Fibroblast of skin of abdomen (primary cell): ENCODE data around the gene RPUSD3.

Source experiments
- DNase-seq: peaks from one replicate; pipeline ENCODE4 v3.0.0-alpha.2; 2013

The RPUSD3 gene

DNA sequence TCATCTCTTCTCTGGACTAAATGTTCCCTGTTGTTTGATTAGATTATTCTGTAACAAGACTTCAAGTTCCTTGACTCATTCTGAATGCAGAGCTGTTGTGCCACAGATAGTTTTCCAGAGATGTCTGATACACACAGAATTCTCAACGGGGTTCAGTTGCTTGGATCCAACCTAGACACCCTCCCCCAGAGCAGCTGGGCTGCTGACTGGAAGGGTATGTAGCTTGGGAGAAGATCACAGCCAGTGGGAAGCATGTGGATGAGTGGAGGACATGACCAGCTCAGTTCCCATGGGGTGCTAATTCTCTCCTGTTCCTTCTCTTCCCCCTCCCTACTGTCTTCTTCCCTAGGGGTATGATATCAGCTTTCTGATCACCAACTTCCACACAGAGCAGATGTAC is 40.3 kb downstream of the RPUSD3 start:
- DNase-seq, result no peak

GRCh38 chr3:9800529-9800928 is 43.3 kb downstream of the RPUSD3 start:
- no peak for DNase-seq

DNA sequence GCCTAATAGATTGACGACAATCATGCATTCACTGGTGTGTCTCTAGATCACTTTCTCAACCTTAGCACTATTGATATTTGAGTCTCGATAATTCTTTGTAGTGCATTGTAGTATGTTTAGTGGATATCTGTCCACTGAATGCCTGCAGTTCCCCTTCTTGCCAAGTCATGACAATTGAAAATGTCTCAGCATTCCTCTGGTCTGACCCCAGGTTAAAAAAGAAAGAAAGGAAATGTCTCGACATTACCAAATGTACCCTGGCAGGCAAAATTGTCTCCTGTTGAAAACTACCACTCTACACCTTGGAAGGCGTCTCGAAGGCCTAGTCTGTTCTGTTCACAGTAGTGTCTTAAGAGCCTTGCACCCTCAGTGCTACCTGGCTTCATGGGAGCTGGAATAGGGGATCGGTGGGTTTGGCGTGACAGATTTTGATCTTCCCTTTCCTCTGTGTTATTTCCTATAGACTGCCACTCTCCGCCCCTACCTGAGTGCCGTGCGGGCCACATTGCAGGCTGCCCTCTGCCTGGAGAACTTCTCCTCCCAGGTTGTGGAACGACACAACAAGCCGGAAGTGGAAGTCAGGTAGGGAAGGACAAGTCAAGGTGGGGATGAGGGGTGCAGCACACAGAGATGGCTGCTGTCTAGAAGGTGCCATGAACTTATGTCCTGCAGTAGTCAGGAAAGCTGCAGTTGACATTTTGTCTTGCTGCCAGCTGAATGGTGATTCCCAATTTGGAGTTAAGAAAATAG is 46.4 kb downstream of the RPUSD3 start:
- no peak for DNase-seq

GRCh38 chr3:9795207-9795606 is 48.6 kb downstream of the RPUSD3 start:
- no peak for DNase-seq

- no peak for DNase-seq
These were observed 49.4 kb downstream of the RPUSD3 start for GRCh38 chr3:9794400-9794799.

- DNase-seq, result peak; percentile 36
These were observed 50.5 kb downstream of the RPUSD3 start for GRCh38 chr3:9793161-9793781.

DNA sequence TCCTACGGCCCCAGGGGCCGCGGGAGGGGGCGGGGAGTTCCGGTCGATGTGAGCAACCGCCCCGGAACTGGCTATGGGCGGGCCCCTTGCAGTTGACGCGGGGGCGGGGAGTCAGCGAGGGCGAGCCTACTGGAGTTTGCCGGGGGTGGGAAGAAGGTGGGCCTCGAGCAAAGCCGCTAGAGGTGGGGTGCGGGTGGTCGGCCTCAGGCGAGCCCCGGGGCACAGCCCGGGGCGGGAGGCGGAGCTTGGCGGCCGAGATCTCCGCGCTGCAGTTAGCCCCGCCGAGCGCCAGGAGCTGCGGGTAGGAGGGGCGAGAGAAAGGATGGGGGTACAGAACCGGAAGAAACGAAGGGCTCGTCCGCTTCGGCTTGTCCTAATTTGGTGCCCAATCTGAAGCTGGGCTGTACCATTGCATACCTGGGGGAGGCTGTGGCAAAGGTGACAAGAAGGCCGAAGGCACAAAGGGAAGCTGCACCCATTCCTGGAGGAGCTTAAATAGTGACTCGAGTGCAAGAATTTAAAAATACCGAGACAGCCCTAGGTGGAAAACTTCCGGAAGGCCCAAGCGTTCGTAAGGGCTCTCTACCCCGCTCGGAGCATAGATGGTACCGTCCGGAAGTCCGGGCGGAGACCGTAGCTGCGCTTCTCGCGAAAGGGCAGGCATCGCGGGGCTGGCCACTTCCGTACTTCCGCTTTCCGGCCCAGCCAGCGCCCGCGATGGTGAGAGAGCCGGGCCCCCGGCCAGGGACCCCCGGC is 51.2 kb downstream of the RPUSD3 start, which contains the start of the genes ARPC4 and TADA3:
TSS of gene ARPC4 (plus strand) at position 678 of the 756 bp plus-strand sequence. CDS start at position 718, 40 bp downstream.
TSS of gene TADA3 (minus strand) at position 69 of the 756 bp plus-strand sequence. CDS start 1,007 bp downstream, outside the sequence.
- DNase-seq, result peak; percentile 97

- no peak for DNase-seq
These were observed 51.9 kb downstream of the RPUSD3 start for GRCh38 chr3:9791790-9792404.

GRCh38 chr3:9791127-9791526 is 52.7 kb downstream of the RPUSD3 start:
- DNase-seq, result no peak
